Measurements from ENCODE around the gene NPLOC4.

Gene NPLOC4

GRCh38 chr17:81520021-81520901 lies 116.7 kb downstream of the NPLOC4 start:
- in situ Hi-C loops (cut with HindIII; ENCODE audit: low sequenced_read_pairs), result no loop called here

DNA sequence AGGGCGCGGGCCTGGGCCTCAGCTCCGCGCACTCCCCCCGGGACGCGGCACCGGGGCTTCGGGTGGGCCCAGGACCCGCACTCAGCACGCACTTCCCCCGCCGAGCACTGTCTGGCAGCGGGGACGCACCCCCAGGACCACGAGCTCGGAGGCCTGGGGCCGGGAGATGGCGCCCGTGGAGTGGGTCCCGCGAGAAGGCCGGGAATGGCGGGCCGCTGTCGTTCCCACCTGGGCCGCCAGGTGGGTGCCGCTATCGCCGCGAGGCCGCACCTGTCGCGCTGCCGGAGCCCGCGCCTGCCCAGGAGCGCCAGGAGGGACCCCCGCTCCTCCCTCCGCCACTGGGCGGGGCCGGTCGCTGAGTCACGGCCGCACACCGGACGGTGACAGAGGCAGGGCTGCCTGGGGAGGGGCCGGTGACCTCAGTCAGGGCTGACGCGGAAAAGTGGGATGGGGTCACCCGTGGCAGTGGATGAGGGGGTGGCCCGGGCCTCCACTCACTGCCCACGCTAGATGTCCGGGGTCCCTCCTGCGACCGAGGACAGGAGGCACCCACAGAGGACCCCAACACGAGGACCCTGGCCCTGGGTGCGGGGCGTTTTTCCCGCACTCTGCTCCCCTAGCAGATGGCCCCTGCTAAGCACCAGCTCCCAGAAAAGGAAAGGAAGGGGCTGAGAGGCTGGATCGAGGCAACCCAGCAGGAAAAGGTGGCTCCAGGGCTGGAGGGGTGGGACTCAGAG lies 117.5 kb downstream of the NPLOC4 start:
- in situ Hi-C loops (cut with HindIII; ENCODE audit: low sequenced_read_pairs), result no loop called here

DNA sequence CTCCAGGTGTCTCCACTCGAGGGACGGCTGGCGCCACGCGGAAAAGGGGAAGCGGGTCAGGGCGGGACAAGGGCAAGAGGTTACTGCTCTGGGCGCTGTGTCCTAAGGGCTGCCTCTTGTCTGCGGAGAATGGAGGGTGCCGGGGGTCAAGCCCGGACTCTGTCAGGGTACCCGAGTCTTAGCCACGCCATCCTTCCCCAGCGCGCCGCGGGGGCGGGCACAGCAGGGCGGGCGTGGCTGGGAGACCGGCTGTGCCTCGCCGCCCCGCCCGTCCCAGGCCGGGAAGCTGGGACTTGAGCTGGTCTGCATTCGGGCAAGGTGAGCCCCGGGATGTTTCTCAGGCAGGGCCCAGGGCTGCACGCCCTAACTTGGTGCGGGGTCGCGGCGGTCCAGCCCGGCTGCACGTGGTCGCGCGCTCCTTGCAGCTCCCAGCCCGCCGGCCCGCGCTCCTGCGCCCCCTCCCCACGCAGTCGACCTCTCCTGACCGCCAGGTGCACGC lies 118.1 kb downstream of the NPLOC4 start:
- in situ Hi-C loops (cut with HindIII; ENCODE audit: low sequenced_read_pairs), result no loop called here

DNA sequence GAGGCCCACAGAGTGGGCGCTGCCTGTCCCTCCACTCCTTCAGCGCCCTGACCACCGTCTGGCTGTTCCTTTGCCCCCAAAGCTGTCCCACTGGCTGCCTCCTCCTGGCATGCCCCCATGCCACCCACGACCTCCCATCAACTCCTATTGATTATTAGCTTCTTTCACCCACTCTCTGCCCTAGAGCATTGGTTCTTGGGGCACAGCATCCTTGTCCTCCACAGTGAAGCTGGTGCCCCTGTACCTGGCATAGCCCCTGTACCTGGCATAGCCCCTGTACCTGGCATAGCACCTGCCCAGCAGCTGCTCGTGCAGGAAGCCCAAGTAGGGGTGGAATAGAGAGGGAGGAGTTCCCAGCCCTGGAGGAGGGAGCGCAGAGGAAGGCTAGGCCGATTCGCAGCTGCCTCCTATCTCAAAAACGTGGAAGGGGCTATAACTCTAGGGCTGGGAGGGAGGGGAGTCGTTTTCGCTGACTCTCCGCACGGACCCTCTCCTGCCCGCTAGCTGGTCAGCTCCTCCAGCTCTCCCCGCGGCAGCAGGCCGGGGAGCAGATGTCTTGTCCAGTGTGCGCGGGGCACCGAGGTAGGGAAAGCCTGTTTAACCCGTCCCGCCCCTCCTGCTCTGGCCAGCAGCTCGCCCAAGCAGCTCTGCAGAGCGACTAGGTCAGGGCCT lies 118.7 kb downstream of the NPLOC4 start:
- in situ Hi-C loops (cut with HindIII; ENCODE audit: low sequenced_read_pairs), result no loop called here

DNA sequence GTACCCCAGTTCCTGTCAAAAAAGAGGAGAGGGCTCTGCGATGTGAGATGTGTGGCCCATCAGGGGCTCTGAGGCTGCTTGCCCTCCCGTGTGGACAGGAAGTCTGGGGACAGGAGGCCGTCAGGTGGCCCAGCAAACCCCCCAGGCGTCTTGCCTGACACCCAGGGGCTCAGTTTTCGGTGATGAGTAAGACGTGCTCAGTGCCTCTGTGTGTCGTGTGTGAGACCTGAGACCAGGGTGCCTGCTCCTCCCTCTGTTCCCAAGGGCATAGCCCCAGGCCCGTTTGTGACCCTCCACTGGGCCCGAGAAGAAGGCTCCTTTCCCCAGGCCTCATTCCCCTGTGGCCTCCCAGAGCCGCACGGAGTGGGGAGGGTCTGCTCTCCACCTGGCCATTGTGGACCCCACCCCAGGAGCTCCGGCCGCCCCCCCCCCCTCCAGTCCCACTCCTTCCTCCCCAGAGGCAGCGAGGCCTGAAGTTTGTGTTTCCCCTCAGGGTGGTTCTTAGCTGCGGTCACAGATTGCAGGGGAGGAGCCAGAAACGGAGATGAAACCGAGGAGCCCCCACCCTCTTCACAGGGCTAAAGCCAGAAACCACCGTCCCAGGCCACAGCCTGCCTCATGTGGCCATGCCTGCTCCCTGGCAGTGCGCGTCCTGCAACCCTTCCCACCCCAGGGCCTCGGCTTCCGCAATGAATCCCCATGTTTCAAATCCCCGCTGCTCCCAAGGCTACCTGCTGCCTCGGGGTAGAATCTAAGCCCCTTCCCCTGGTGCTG lies 119.4 kb downstream of the NPLOC4 start:
- in situ Hi-C loops (cut with HindIII; ENCODE audit: low sequenced_read_pairs), result no loop called here

DNA sequence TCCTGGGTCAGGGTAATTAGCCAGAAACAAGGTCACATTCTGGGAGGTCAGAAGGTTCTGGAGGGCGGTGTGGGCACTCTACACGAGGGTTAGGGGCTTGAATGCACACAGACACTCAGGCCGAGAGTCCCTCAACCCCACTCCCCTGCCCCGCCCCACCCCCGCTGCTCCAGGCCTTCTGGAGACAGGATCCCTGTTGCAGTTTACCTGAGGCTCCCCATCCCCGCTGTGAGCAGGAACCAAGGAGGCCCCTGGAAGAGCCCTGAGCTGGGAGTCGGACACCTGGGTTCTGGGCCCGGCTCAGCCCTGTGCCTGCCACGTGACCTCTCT lies 119.9 kb downstream of the NPLOC4 start:
- in situ Hi-C loops (cut with HindIII; ENCODE audit: low sequenced_read_pairs), result no loop called here

DNA sequence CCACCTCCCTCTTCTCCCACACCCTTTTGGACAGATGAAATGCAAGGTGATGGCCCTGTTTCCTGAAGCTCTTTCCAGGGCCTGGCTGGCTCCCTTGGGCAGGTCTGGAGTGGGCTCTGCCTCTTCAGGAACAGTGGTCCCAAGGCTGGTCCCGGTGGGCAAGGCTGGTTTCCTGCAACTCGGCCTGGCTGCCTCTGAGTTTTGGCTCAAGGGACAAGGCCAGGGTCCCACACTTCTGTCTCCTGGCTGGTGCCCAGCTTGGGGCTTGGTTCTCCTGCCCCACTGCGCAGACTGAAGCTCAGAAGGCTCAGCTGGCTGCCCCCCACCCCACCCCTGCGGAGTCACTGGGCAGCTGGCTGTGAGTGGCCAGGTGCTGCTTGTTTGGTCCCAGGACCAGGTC lies 120.5 kb downstream of the NPLOC4 start:
- in situ Hi-C loops (cut with HindIII; ENCODE audit: low sequenced_read_pairs), result no loop called here

DNA sequence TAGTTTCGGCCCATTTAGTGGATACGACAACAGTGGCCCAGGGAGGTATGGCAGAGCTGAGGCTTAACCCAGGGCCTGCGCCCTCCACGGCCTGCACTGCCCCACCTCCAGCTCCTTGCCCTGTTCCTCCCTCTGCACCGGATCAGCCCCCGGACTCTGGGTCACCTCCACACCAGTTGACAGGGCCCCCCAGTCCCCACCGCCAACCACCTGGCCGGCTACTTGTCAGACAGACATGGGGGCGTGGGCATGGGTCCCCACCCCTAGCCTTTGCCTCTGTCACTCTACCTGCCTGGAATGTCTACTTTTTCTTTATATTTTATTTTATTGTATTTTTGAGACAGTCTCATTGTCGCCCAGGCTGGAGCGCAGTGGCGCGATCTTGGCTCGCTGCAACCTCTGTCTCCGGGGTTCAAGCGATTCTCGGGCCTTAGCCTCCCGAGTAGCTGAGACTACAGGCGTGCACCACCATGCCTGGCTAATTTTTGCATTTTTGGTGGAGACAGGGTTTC lies 121.3 kb downstream of the NPLOC4 start:
- in situ Hi-C loops (cut with HindIII; ENCODE audit: low sequenced_read_pairs), result no loop called here

- in situ Hi-C loops (cut with HindIII; ENCODE audit: low sequenced_read_pairs), result no loop called here
Observed at GRCh38 chr17:81514739-81515529, 122.0 kb downstream of the NPLOC4 start.

DNA sequence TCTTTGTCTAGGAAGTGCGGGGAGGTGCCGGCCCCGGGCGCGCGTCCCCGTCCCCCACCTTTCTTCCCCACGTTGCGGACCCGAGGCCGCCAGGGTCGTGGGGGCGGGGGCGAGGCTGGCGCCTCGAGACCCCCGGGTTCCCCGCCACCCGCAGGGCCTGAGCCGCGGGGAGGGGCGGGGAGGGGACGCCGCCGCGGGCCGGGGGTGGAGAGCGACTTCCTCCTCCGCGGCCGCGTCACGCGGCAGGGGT lies 122.5 kb downstream of the NPLOC4 start:
- in situ Hi-C loops (cut with HindIII; ENCODE audit: low sequenced_read_pairs), result no loop called here

- in situ Hi-C loops (cut with HindIII; ENCODE audit: low sequenced_read_pairs), result no loop called here
Observed at GRCh38 chr17:81513753-81514488, 123.0 kb downstream of the NPLOC4 start.

- in situ Hi-C loops (cut with HindIII; ENCODE audit: low sequenced_read_pairs), result no loop called here
Observed at GRCh38 chr17:81513372-81513752, 123.5 kb downstream of the NPLOC4 start.

DNA sequence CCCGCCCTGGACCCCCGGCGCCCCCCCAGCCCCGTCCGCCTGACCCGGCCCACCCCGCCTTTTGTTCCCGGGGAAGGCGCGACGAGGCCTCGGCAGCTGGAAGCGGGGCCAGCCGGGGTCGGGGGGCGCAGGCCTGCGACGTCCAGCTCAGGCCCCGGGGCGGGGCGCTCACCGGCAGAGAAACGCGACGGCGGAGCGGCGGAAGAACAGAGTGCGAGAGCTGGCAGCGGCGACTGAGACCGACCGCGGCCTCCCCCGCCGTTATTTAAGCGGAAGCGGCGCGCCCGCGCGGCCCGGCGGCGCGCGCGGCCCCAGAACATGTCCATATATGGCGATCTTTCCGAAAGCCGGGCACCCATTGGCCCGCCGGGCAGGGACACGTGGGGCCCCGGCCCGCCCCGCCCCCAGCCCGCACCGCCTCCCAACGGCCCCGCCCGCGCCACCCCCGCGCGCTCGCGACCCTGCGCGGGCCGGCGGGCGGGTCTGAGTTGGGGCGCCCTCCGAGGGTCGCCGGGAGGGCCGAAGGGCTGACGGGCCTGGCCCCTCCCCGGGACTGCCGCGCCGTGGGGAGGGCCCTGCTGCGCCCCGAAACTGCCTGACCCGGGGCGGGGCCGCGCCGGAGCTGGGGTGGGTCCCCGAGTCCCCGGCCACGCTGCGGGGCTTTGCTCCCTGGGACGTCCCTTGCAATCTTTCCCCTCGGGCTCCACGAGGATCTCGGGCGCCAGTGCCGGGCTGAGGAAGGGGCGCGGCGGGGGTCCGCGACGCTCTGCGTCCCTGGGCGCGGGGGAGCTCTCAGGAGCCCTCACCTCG lies 124.1 kb downstream of the NPLOC4 start, which contains the start of gene ACTG1:
Gene ACTG1, minus strand, starts transcription at position 238 of the 810 bp plus-strand sequence. CDS start 445 bp downstream, outside the sequence.
- in situ Hi-C loops (cut with HindIII; ENCODE audit: low sequenced_read_pairs), result no loop called here

GRCh38 chr17:81511804-81512561 lies 124.9 kb downstream of the NPLOC4 start:
- in situ Hi-C loops (cut with HindIII; ENCODE audit: low sequenced_read_pairs), result no loop called here

DNA sequence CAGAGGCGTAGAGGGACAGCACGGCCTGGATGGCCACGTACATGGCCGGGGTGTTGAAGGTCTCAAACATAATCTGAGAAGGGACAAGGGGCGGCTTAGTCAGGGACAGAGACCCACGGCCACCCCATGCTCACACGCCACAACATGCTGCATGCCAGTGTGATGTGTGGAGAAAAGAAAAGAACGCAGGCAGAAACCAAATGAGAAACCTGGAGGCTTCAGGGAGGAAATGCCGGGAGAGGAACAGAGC lies 125.4 kb downstream of the NPLOC4 start:
- in situ Hi-C loops (cut with HindIII; ENCODE audit: low sequenced_read_pairs), result no loop called here

DNA sequence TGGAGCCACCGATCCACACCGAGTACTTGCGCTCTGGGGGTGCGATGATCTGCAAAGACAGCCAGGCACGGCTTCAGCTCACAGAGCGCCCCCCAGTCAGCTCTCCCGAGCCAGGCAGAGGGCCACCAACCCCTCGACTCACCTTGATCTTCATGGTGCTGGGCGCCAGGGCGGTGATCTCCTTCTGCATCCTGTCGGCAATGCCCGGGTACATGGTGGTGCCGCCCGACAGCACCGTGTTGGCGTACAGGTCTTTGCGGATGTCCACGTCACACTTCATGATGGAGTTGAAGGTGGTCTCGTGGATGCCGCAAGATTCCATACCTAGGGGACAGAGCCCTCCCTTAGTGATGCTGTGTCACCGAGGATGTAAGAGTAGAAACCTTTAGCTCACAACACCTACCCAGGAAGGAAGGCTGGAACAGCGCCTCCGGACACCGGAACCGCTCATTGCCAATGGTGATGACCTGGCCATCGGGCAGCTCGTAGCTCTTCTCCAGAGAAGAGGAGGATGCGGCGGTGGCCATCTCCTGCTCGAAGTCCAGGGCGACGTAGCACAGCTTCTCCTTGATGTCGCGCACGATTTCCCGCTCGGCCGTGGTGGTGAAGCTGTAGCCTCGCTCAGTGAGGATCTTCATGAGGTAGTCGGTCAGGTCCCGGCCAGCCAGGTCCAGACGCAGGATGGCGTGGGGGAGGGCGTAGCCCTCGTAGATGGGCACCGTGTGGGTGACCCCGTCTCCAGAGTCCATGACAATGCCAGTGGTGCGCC lies 125.9 kb downstream of the NPLOC4 start:
- in situ Hi-C loops (cut with HindIII; ENCODE audit: low sequenced_read_pairs), result no loop called here
